GM19043 (cell line): ENCODE measurements around the gene NCKAP1.
"Not testable (repeated sequence)": the region's sequence is repeated elsewhere in the genome, so short reads cannot be mapped to it uniquely, and the experiment has no call there.

Source experiments
- ATAC-seq: cut with Tn5 transposase; IDR thresholded peaks from one replicate; pipeline ENCODE4 v1.9.1; 2021; ENCODE audit warnings: low read depth; ENCODE audit not compliant: unreplicated experiment

Gene NCKAP1

DNA sequence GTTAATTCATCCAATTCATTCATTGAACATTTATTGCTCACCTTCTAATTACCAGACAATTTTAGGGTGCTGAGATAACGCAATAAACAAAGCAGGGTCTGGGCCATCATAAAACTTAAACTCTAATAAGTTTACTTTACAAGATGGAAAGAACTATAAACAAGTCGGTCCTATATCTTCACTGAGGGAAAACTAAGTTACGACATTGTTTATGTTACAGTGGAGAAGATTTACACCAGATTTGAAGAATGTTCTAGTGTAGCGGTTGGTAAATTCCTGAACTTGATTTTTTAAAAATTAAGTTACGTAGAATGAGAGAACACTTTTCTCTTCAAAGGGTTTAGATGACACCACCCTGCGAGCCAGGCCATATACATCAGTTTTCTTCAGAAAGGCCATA lies 151.2 kb downstream of the NCKAP1 start:
- no peak for ATAC-seq

DNA sequence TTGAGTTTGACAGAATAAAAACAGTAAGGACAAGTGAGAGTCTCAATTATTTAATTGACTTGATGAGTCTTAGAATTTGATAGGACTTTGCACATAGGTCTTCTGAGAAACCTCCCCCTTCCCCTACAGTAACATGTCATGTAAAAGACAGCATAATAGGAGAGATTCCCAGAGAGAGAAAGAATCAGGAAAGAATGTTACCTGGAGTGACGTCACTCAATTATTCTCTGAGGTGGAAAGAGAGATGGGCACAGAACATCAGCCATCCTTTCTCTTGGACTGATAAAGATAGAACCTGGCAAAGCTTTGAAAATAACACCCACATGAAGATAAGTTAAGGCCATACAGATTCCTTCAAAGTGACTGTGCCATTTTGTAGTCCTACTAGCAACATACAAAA lies 152.5 kb downstream of the NCKAP1 start:
- ATAC-seq, result no peak

- no peak for ATAC-seq
Measured at GRCh38 chr2:182883451-182883850, 154.8 kb downstream of the NCKAP1 start.

- not testable (repeated sequence) for ATAC-seq
Measured at GRCh38 chr2:182880100-182880499, 158.2 kb downstream of the NCKAP1 start.

- ATAC-seq, result not testable (repeated sequence)
Measured at GRCh38 chr2:182876653-182877052, 161.6 kb downstream of the NCKAP1 start.

GRCh38 chr2:182870227-182870626 lies 168.0 kb downstream of the NCKAP1 start:
- no peak for ATAC-seq

- no peak for ATAC-seq
Measured at GRCh38 chr2:182868054-182868796, 170.0 kb downstream of the NCKAP1 start.

DNA sequence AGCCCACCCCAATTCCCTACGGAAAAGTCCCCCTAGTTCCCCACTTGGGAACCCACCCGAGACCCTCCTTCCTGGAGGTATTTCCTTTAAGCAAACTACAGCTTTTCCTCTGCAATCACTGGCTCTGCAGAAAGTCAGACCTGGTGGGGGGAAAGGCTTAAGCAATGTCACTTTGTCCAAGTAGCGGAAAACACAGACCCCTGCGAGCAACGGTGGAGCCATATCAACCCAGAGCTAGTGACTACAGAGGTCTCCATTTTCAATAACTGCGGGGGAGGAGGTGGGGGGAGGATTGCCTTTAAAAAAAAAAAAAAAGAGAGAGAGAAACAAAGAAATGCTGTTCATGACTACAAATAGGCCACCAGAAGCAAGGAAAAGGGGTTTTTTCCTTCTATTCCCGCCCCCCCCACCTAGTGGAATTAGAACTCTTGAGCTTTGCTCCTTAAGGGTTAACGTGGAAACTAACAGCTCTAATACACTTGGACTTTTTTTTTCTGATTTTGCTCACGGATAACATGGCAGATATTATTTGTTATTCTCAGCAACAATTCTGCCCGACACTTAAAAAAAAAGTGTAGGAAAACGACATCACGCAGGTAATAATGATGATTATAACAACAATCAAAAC lies 170.7 kb downstream of the NCKAP1 start:
- ATAC-seq, result no peak

GRCh38 chr2:182866461-182867406 lies 171.5 kb downstream of the NCKAP1 start, which contains the start of gene FRZB:
Gene FRZB, minus strand, starts transcription at chr2:182866637. Its CDS starts 85 bp downstream, at chr2:182866552.
- no peak for ATAC-seq

DNA sequence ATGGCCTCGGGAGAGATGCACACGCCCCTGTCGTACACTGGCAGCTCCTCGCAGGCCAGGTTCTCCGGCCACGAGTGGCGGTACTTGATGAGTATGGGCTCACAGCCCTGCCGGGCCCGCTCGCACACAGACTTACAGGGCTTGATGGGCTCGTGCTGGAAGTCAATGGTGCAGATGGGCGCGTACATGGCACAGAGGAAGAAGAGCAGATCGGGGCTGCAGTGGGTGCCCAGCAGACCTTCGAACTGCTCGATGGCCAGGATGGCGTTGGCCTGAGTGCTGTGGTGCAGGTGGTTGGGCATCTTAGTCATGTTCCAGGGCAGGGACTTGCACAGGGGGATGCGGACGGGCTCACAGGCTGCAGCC lies 172.2 kb downstream of the NCKAP1 start:
- ATAC-seq, result no peak

GRCh38 chr2:182864949-182865570 lies 173.2 kb downstream of the NCKAP1 start:
- no peak for ATAC-seq

DNA sequence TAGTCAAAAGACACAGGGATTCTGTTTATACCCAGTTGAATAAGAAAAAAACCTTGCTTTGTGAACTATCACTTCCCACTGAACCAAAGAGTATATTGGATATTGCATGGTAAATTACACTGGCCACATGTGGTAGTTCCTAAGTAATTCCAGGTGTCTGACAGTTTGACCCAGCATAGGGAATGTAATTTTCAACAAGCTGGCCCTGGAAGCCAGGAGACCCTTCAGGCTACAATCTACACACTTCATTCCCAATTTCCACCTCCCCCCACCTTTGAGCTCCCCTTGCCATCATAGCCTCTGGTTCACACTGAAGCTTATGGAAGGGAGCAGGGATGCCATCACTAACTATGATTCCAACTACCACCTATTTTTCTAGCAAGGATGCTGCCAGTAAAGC lies 174.6 kb downstream of the NCKAP1 start:
- ATAC-seq, result no peak

DNA sequence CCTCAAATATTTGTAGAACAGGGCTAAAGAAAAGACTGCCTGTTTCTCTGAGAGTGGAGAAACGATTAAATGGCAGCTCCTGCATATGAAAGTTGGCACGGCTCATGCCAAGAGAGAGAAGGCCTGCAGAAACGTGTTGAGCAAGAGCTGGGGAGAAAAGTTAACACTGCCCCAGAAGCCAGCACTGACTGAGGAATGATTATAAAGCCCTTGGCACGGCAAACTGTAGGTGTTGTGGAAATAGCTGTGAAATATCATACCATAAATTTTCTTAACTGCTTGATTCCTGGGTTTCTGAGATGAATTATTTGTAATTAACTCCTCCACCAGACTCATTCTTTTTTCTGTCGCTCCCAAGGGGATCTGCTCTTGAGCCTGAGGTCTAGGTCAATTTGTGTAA lies 176.2 kb downstream of the NCKAP1 start:
- no peak for ATAC-seq

DNA sequence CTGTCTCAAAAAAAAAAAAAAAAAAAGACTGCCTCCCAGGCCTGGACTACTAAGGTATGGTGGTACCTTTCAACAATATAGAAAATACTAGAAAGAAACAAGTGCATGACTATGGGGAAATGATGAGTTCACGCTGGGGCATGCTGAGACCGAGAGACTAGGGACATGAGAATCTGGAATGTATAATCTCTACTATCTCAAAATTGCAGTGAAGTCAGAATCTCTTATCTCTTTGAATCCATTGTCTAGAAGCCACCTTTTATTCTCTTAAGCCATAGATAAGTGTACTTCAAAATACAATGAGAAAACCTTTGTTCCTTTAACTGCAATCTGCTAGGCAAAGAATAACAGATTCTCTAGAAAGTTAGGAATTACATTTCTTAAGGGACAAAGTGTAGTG lies 177.4 kb downstream of the NCKAP1 start:
- no peak for ATAC-seq
